Nephron (organoid): ENCODE results near the gene REG3A.

Experiments
- H3K27ac Mint-ChIP-seq, 3 experiments: 2 replicates each; pipeline ENCODE4 v1.8.0; 2020; ENCODE audit warnings: mixed read lengths in 3 of 3, mild to moderate bottlenecking in 2 of 3, moderate library complexity in 1 of 3
- H3K27me3 Mint-ChIP-seq: 2 replicates; pipeline ENCODE4 v1.8.0; 2021; ENCODE audit warnings: low read depth, mild to moderate bottlenecking, moderate library complexity, mixed read lengths
- H3K36me3 Mint-ChIP-seq: 2 replicates; pipeline ENCODE4 v1.8.0; 2020; ENCODE audit warnings: low read depth, mixed read lengths
- H3K4me1 Mint-ChIP-seq: 2 replicates; pipeline ENCODE4 v1.8.0; 2020; ENCODE audit warnings: mixed read lengths
- H3K4me3 Mint-ChIP-seq, 3 experiments: 2 replicates each; pipeline ENCODE4 v1.8.0; 2020; ENCODE audit warnings: mild to moderate bottlenecking in 3 of 3, mixed read lengths in 3 of 3, moderate library complexity in 2 of 3
- H3K9me3 Mint-ChIP-seq: 2 replicates; pipeline ENCODE4 v1.8.0; 2020; ENCODE audit warnings: mixed read lengths
- TF ChIP-seq, protein P1 (sequence below), 3 experiments: fragments of 200-600 bp; sonication (generic); IDR thresholded peaks; one replicate each; pipeline ENCODE4 v1.5.0; 2021; ENCODE audit warnings: antibody characterized with exemption in 3 of 3; ENCODE audit not compliant: unreplicated experiment in 3 of 3

Gene REG3A

DNA sequence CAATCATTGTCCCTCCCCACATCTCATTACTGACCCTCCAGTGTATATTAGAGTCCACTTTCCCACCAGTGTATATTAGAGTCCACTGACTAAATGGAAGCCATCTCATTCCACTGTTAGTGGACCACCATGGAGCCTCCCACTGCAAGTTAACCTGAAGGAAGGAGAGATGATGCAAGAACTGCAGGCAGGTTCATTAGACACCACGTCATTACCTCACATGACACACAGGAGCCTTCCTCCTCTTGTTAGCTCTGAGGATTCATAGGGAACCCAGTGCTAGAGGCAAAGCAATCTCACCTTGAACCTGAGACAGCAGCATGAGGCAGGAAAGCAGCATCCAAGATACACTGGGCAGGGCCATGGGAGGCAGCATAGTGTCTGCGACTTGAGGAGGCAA lies 523 bp downstream of the REG3A start:
- H3K4me3 Mint-ChIP-seq = no peak overlapping the region
- TF ChIP-seq, protein P1, sequence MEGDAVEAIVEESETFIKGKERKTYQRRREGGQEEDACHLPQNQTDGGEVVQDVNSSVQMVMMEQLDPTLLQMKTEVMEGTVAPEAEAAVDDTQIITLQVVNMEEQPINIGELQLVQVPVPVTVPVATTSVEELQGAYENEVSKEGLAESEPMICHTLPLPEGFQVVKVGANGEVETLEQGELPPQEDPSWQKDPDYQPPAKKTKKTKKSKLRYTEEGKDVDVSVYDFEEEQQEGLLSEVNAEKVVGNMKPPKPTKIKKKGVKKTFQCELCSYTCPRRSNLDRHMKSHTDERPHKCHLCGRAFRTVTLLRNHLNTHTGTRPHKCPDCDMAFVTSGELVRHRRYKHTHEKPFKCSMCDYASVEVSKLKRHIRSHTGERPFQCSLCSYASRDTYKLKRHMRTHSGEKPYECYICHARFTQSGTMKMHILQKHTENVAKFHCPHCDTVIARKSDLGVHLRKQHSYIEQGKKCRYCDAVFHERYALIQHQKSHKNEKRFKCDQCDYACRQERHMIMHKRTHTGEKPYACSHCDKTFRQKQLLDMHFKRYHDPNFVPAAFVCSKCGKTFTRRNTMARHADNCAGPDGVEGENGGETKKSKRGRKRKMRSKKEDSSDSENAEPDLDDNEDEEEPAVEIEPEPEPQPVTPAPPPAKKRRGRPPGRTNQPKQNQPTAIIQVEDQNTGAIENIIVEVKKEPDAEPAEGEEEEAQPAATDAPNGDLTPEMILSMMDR (IDR thresholded peaks at IDR 0.05; ENCODE audit: unreplicated experiment in 3 of 3) = no peak
- H3K27me3 Mint-ChIP-seq = no peaks in the 10 kb centered on the region
- peaks cover 3% of the 10 kb centered on the region for H3K9me3 Mint-ChIP-seq
- no peaks in the 10 kb centered on the region for H3K4me1 Mint-ChIP-seq
- no peak overlapping the region for H3K27ac Mint-ChIP-seq
- no peaks in the 10 kb centered on the region for H3K36me3 Mint-ChIP-seq

GRCh38 chr2:79155826-79156476 lies 3.6 kb downstream of the REG3A start:
- Mint-ChIP-seq H3K27me3 (no peaks in the 10 kb centered on the region), H3K27ac (no peak overlapping the region), H3K36me3 (no peaks in the 10 kb centered on the region), H3K4me1 (no peaks in the 10 kb centered on the region), H3K4me3 (no peak overlapping the region), H3K9me3 (peaks cover 3% of the 10 kb centered on the region)
- TF ChIP-seq, protein P1 (IDR thresholded peaks at IDR 0.05; ENCODE audit: unreplicated experiment in 3 of 3) = no peak

DNA sequence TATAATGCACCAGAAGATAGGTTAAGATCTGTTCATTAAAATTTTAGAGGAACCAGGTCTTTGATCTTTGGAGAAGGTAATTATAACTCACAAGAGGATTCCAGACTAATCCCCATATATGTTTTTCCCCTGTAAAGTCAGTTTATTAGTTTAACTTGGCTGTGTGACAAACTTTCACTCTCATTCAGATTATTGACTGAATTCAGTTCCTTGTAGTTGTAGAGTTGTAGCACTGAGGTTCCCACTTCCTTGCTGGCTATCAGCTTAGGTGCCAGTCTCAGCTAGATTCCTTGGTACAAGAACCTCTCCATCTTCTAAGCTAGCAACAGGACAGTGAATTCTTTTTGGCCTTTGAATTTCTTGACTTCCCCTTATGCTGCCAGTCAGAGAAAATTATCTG lies 20.1 kb downstream of the REG3A start:
- Mint-ChIP-seq H3K27me3 (no peaks in the 10 kb centered on the region), H3K4me1 (no peaks in the 10 kb centered on the region), H3K27ac (no peak overlapping the region), H3K9me3 (no peaks in the 10 kb centered on the region), H3K36me3 (no peaks in the 10 kb centered on the region), H3K4me3 (no peak overlapping the region)
- TF ChIP-seq, protein P1 (IDR thresholded peaks at IDR 0.05; ENCODE audit: unreplicated experiment in 3 of 3) = no peak

DNA sequence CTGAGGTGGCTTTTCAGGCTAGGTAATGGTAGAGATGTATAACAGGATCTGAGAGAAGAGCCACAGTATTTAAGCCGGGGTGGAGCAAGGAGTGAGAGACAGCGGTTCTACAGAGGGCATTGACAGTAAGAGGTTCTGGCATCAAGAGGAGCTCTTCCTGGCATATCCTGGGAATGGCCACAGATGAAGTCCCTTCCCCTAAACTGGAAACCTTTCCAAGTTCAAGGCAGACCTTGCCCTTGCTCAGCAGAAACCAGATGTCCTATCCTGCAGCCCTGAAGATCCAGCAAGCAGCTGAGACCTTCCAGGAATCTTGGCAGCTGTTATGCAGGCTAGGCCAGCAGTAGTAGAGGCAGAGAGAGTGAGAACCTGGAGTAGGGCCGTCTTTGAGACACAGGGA lies 21.2 kb downstream of the REG3A start:
- H3K27me3 Mint-ChIP-seq = no peaks in the 10 kb centered on the region
- H3K9me3 Mint-ChIP-seq = no peaks in the 10 kb centered on the region
- TF ChIP-seq, protein P1 (IDR thresholded peaks at IDR 0.05; ENCODE audit: unreplicated experiment in 3 of 3) = no peak
- no peak overlapping the region for H3K4me3 Mint-ChIP-seq
- no peaks in the 10 kb centered on the region for H3K4me1 Mint-ChIP-seq
- H3K36me3 Mint-ChIP-seq = no peaks in the 10 kb centered on the region
- H3K27ac Mint-ChIP-seq = no peak overlapping the region

DNA sequence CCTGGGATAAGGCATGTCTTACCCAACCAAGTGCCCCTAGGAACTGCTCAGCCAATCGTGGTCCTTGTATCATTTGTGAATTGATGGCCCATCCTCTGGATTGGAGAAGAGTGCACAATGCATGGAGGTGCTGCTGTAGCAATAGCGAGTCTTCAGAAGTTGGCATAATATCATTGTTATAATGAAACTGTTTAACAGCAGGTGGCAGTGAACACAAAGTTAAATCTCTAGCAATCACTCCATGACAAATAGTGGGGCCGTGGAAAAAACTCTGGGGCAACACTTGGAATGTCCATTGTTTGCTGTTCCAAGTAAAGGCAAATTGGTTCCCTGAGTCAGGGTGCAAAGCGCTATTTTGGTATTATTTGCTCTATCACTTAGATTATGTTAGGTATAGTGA lies 27.9 kb downstream of the REG3A start:
- H3K9me3 Mint-ChIP-seq = no peaks in the 10 kb centered on the region
- H3K27ac Mint-ChIP-seq = no peak overlapping the region
- H3K4me3 Mint-ChIP-seq = no peak overlapping the region
- H3K36me3 Mint-ChIP-seq = no peaks in the 10 kb centered on the region
- no peaks in the 10 kb centered on the region for H3K27me3 Mint-ChIP-seq
- TF ChIP-seq, protein P1 (IDR thresholded peaks at IDR 0.05; ENCODE audit: unreplicated experiment in 3 of 3) = no peak
- no peaks in the 10 kb centered on the region for H3K4me1 Mint-ChIP-seq

GRCh38 chr2:79129804-79130203 lies 29.7 kb downstream of the REG3A start:
- no peak overlapping the region for H3K4me3 Mint-ChIP-seq
- no peaks in the 10 kb centered on the region for H3K9me3 Mint-ChIP-seq
- no peaks in the 10 kb centered on the region for H3K27me3 Mint-ChIP-seq
- H3K36me3 Mint-ChIP-seq = no peaks in the 10 kb centered on the region
- TF ChIP-seq, protein P1 (IDR thresholded peaks at IDR 0.05; ENCODE audit: unreplicated experiment in 3 of 3) = no peak
- no peaks in the 10 kb centered on the region for H3K4me1 Mint-ChIP-seq
- H3K27ac Mint-ChIP-seq = no peak overlapping the region
